Karpas-422 (cell line): ENCODE measurements around the gene OR5M10. TPM values are rescaled to one million over a fixed set of nuclear protein-coding genes. Genes with fewer than 3 reads are reported as not detected.

ENCODE experiments used
- DNase-seq: peaks from one replicate; pipeline ENCODE4 v3.0.0-alpha.2; 2015
- H2AFZ ChIP-seq: fragments of 200-600 bp; sonication (generic); 2 replicates; pipeline ENCODE4 v1.6.1; 2014; ENCODE audit warnings: antibody characterized with exemption, low read length, mixed read lengths
- H3K27ac ChIP-seq: fragments of 200-600 bp; sonication (generic); 2 replicates; pipeline ENCODE4 v1.5.1; 2014; ENCODE audit warnings: mild to moderate bottlenecking, low read length, moderate library complexity
- H3K27me3 ChIP-seq: fragments of 200-600 bp; sonication (generic); 2 replicates; pipeline ENCODE4 v1.6.1; 2014; ENCODE audit warnings: low read length, mixed read lengths
- H3K36me3 ChIP-seq: fragments of 200-600 bp; sonication (generic); 2 replicates; pipeline ENCODE4 v1.6.1; 2014; ENCODE audit warnings: low read length, mixed read lengths; ENCODE audit not compliant: insufficient read depth
- H3K4me1 ChIP-seq: fragments of 200-600 bp; sonication (generic); 2 replicates; pipeline ENCODE4 v1.6.1; 2014; ENCODE audit warnings: mild to moderate bottlenecking, low read length, mixed read lengths
- H3K4me2 ChIP-seq: fragments of 200-600 bp; sonication (generic); 2 replicates; pipeline ENCODE4 v1.6.1; 2014; ENCODE audit warnings: low read length, low read depth, mild to moderate bottlenecking; ENCODE audit not compliant: poor library complexity, severe bottlenecking
- H3K4me3 ChIP-seq: fragments of 200-600 bp; sonication (generic); 2 replicates; pipeline ENCODE4 v1.5.1; 2014; ENCODE audit warnings: mild to moderate bottlenecking, antibody characterized with exemption, low read length, mixed read lengths
- H3K79me2 ChIP-seq: fragments of 200-600 bp; sonication (generic); 2 replicates; pipeline ENCODE4 v1.6.1; 2014; ENCODE audit warnings: mild to moderate bottlenecking, low read length, mixed read lengths
- H3K9ac ChIP-seq: fragments of 200-600 bp; sonication (generic); 2 replicates; pipeline ENCODE4 v1.6.0; 2014; ENCODE audit warnings: low read length
- H3K9me2 ChIP-seq: fragments of 200-600 bp; sonication (generic), shearing (Covaris generic); replicated peaks from 2 replicates; pipeline ENCODE4 v1.6.0; 2014; ENCODE audit warnings: mild to moderate bottlenecking, low read length, moderate library complexity; ENCODE audit not compliant: insufficient read depth
- H3K9me3 ChIP-seq: fragments of 300-700, 200-600 bp; sonication (generic); 2 replicates; pipeline ENCODE4 v1.6.1; 2014; ENCODE audit warnings: low read length, mixed read lengths
- H4K20me1 ChIP-seq: fragments of 200-600 bp; sonication (generic); 2 replicates; pipeline ENCODE4 v1.6.1; 2014; ENCODE audit warnings: mild to moderate bottlenecking, antibody characterized with exemption, low read length, low read depth; ENCODE audit not compliant: insufficient read depth
- total RNA-seq: library from RNA; depleted of rRNA; stranded (reverse); fragments of >200 nt; shearing (Covaris generic); gene quantifications from 2 replicates; pipeline ENCODE4 v1.2.3, GENCODE V29; 2014; ENCODE audit warnings: low replicate concordance; rRNA removed

Gene OR5M10
- total RNA-seq, 1 experiment from 2014 or later, result not detected

DNA sequence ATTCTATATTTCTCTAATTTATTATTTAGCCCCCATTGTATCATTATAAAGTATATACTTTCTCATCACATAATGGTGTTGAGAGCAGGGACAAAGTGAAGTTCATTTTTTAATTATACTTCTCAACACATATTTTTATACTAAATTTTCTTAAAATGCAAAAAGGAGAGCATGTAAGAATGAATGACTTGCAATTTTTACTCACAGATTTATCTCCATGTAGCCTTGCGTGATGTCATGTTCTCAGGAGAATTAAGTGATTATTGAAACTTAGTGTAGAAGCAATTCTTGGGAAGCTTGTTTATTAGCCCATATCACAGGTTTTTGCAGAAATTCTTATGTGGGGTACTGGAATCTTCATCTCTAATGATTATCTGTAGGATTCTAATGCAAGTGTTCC, 33.8 kb downstream of the OR5M10 start:
- Histone ChIP-seq H3K4me3 (no peak overlapping the region), H3K4me2 (no peak overlapping the region), H3K36me3 (no peaks in the 10 kb centered on the region), H2AFZ (no peak overlapping the region), H3K27ac (no peak overlapping the region), H3K27me3 (no peaks in the 10 kb centered on the region), H3K9ac (no peak overlapping the region), H4K20me1 (no peaks in the 10 kb centered on the region), H3K9me3 (peaks cover 7% of the 10 kb centered on the region; the same call in 1 of the 2 replicates), H3K9me2 (no peaks in the 10 kb centered on the region), H3K79me2 (no peaks in the 10 kb centered on the region), H3K4me1 (no peaks in the 10 kb centered on the region)
- DNase-seq, result no peak

- no peaks in the 10 kb centered on the region for H3K9me2 ChIP-seq
- H3K27me3 ChIP-seq, result no peaks in the 10 kb centered on the region
- no peaks in the 10 kb centered on the region for H4K20me1 ChIP-seq
- H3K4me2 ChIP-seq, result no peak within 1 kb of the TSS
- H3K9me3 ChIP-seq, result peaks cover 7% of the 10 kb centered on the region; the same call in 1 of the 2 replicates
- DNase-seq, result no peak
- H3K79me2 ChIP-seq, result no peaks in the 10 kb centered on the region
- no peak within 1 kb of the TSS for H3K4me3 ChIP-seq
- no peak within 1 kb of the TSS for H2AFZ ChIP-seq
- H3K9ac ChIP-seq, result no peak within 1 kb of the TSS
- no peaks in the 10 kb centered on the region for H3K36me3 ChIP-seq
- no peak within 1 kb of the TSS for H3K27ac ChIP-seq
- H3K4me1 ChIP-seq, result no peaks in the 10 kb centered on the region
Observed at GRCh38 chr11:56543157-56543556, 34.4 kb downstream of the OR5M10 start, which contains the start of gene OR5M11. TSS of gene OR5M11 (minus strand) at chr11:56543257. CDS start at chr11:56543257, 0 bp downstream.

GRCh38 chr11:56533054-56533740, 44.3 kb downstream of the OR5M10 start:
- Histone ChIP-seq H4K20me1 (no peaks in the 10 kb centered on the region), H3K79me2 (no peaks in the 10 kb centered on the region), H3K9me3 (peaks cover 8% of the 10 kb centered on the region), H3K4me2 (no peak overlapping the region), H3K27me3 (no peaks in the 10 kb centered on the region), H3K9ac (no peak overlapping the region), H3K4me1 (no peaks in the 10 kb centered on the region), H3K4me3 (no peak overlapping the region), H3K36me3 (no peaks in the 10 kb centered on the region), H3K27ac (no peak overlapping the region), H3K9me2 (no peaks in the 10 kb centered on the region), H2AFZ (no peak overlapping the region)
- DNase-seq, result no peak

- Histone ChIP-seq H3K4me2 (no peak overlapping the region), H3K9ac (no peak overlapping the region), H3K36me3 (no peaks in the 10 kb centered on the region), H3K9me2 (no peaks in the 10 kb centered on the region), H3K79me2 (no peaks in the 10 kb centered on the region), H3K27me3 (no peaks in the 10 kb centered on the region), H2AFZ (no peak overlapping the region), H3K4me1 (no peaks in the 10 kb centered on the region), H3K4me3 (no peak overlapping the region), H3K9me3 (peaks cover 8% of the 10 kb centered on the region), H3K27ac (no peak overlapping the region), H4K20me1 (no peaks in the 10 kb centered on the region)
- no peak for DNase-seq
Observed at GRCh38 chr11:56531856-56532255, 45.7 kb downstream of the OR5M10 start.

Other genes starting within 250 kb of the OR5M10 start
- gene OR8K1, start 231.7 kb downstream of the OR5M10 start, total RNA-seq, result not detected in 2 replicates
- not detected in 2 replicates for gene OR8J1, start 223.4 kb downstream of the OR5M10 start, total RNA-seq
- not detected in 2 replicates for gene OR8U1, start 202.1 kb downstream of the OR5M10 start, total RNA-seq
- not detected in 2 replicates for gene OR5AL1, start 165.0 kb downstream of the OR5M10 start, total RNA-seq
- gene OR5M3, start 104.4 kb downstream of the OR5M10 start, total RNA-seq, result not detected in 2 replicates
- not detected in 2 replicates for gene OR5M8, start 86.4 kb downstream of the OR5M10 start, total RNA-seq
- gene OR5M11, start 34.5 kb downstream of the OR5M10 start, total RNA-seq, result not detected in 2 replicates
- gene OR5M1, start 37.2 kb upstream of the OR5M10 start, total RNA-seq, result not detected in 2 replicates
- not detected in 2 replicates for gene OR5AP2, start 64.7 kb upstream of the OR5M10 start, total RNA-seq
- gene OR5AR1, start 86.0 kb upstream of the OR5M10 start, total RNA-seq, result not detected in 2 replicates
- gene OR9G1, start 121.4 kb upstream of the OR5M10 start, total RNA-seq, result not detected in 2 replicates
- gene OR9G4, start 171.0 kb upstream of the OR5M10 start, total RNA-seq, result not detected in 2 replicates